PFSK-1 (cell line): Measurements from ENCODE around the gene EFCAB11.

Experiments
- FOXP2 ChIP-seq: optimal IDR thresholded peaks from 2 replicates; pipeline ENCODE3; 2011; ENCODE audit warnings: borderline replicate concordance, control low read depth, inconsistent platforms; ENCODE audit not compliant: insufficient read depth; ENCODE audit errors: extremely low read length, extremely low read depth
- POLR2AphosphoS5 ChIP-seq: IDR thresholded peaks from 2 replicates; pipeline ENCODE4 v1.6.1; 2012; ENCODE audit warnings: low read depth, mild to moderate bottlenecking, control low read depth, low read length, moderate library complexity
- SIN3A ChIP-seq: IDR thresholded peaks from 2 replicates; pipeline ENCODE4 v1.6.1; 2012; ENCODE audit warnings: mild to moderate bottlenecking, low read length, moderate library complexity, borderline replicate concordance; ENCODE audit not compliant: insufficient read depth
- TAF1 ChIP-seq: IDR thresholded peaks from 2 replicates; pipeline ENCODE4 v1.6.1; 2012; ENCODE audit warnings: low read length, control low read depth, borderline replicate concordance; ENCODE audit not compliant: insufficient read depth
- TF ChIP-seq, protein P1 (sequence below), 2 experiments: IDR thresholded peaks; 2 replicates each; pipeline versions ENCODE4 v1.6.1 to v1.8.0; 2011 to 2012; ENCODE audit warnings: low read depth in 2 of 2, low read length in 2 of 2, control low read depth in 1 of 2, inconsistent platforms in 1 of 2, mild to moderate bottlenecking in 1 of 2, moderate library complexity in 1 of 2; ENCODE audit not compliant: insufficient read depth in 1 of 2

Gene EFCAB11

GRCh38 chr14:89833661-89834060 is 120.9 kb downstream of the EFCAB11 start:
- no peak for TF ChIP-seq TAF1
- no peak for TF ChIP-seq FOXP2
- TF ChIP-seq, protein P1, sequence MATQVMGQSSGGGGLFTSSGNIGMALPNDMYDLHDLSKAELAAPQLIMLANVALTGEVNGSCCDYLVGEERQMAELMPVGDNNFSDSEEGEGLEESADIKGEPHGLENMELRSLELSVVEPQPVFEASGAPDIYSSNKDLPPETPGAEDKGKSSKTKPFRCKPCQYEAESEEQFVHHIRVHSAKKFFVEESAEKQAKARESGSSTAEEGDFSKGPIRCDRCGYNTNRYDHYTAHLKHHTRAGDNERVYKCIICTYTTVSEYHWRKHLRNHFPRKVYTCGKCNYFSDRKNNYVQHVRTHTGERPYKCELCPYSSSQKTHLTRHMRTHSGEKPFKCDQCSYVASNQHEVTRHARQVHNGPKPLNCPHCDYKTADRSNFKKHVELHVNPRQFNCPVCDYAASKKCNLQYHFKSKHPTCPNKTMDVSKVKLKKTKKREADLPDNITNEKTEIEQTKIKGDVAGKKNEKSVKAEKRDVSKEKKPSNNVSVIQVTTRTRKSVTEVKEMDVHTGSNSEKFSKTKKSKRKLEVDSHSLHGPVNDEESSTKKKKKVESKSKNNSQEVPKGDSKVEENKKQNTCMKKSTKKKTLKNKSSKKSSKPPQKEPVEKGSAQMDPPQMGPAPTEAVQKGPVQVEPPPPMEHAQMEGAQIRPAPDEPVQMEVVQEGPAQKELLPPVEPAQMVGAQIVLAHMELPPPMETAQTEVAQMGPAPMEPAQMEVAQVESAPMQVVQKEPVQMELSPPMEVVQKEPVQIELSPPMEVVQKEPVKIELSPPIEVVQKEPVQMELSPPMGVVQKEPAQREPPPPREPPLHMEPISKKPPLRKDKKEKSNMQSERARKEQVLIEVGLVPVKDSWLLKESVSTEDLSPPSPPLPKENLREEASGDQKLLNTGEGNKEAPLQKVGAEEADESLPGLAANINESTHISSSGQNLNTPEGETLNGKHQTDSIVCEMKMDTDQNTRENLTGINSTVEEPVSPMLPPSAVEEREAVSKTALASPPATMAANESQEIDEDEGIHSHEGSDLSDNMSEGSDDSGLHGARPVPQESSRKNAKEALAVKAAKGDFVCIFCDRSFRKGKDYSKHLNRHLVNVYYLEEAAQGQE (IDR thresholded peaks at IDR 0.05; ENCODE audit: insufficient read depth in 1 of 2, low read depth in 2 of 2, low read length in 2 of 2), result no peak
- TF ChIP-seq POLR2AphosphoS5, result no peak
- TF ChIP-seq SIN3A, result no peak

DNA sequence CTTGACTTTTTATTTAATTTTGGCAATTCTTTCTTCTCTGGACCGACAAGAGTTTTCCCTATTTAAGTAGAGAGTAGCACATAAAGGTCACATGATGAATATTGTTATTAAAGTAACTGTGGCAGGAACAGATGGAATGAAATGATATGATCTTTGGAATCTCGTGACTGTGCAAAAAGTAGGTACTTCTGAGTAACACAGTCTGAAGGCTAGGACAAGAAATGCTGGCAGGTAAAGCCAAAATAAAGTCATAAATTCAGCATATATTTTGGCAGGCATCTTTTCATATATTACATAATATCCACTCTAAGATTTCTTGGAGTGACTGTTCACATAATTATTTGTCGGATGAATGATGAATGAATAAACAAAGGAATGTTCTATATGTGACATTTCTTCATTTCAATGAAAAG is 121.4 kb downstream of the EFCAB11 start:
- TF ChIP-seq POLR2AphosphoS5 (no peak), FOXP2 (no peak), SIN3A (no peak), TAF1 (no peak)
- TF ChIP-seq, protein P1 (IDR thresholded peaks at IDR 0.05; ENCODE audit: insufficient read depth in 1 of 2, low read depth in 2 of 2, low read length in 2 of 2), result no peak

- no peak for TF ChIP-seq POLR2AphosphoS5
- TF ChIP-seq FOXP2, result no peak
- no peak for TF ChIP-seq TAF1
- TF ChIP-seq, protein P1 (IDR thresholded peaks at IDR 0.05; ENCODE audit: insufficient read depth in 1 of 2, low read depth in 2 of 2, low read length in 2 of 2), result no peak
- no peak for TF ChIP-seq SIN3A
Observed at GRCh38 chr14:89828471-89829165, 125.9 kb downstream of the EFCAB11 start.

- TF ChIP-seq SIN3A (no peak), FOXP2 (no peak), POLR2AphosphoS5 (no peak), TAF1 (no peak)
- TF ChIP-seq, protein P1 (IDR thresholded peaks at IDR 0.05; ENCODE audit: insufficient read depth in 1 of 2, low read depth in 2 of 2, low read length in 2 of 2), result no peak
Observed at GRCh38 chr14:89827265-89827664, 127.3 kb downstream of the EFCAB11 start.
